HG03196 (cell line): Measurements from ENCODE around the gene IRF4.

Experiments
- ATAC-seq: cut with Tn5 transposase; IDR thresholded peaks from one replicate; pipeline ENCODE4 v1.9.1; 2021; ENCODE audit not compliant: unreplicated experiment

The IRF4 gene

GRCh38 chr6:391559-392440 lies at the start of gene IRF4:
Gene IRF4 (plus strand): TSS chr6:391752. CDS start chr6:393153, 1,401 bp downstream.
- peak; percentile 42 for ATAC-seq

- peak; percentile 44 for ATAC-seq
Measured at GRCh38 chr6:341914-342831, 49.4 kb upstream of the IRF4 start.

- no peak for ATAC-seq
Measured at GRCh38 chr6:342832-343179, 48.7 kb upstream of the IRF4 start.

- no peak for ATAC-seq
Measured at GRCh38 chr6:343226-343935, 48.2 kb upstream of the IRF4 start.

- ATAC-seq: no peak
Measured at GRCh38 chr6:343960-344815, 47.4 kb upstream of the IRF4 start.

DNA sequence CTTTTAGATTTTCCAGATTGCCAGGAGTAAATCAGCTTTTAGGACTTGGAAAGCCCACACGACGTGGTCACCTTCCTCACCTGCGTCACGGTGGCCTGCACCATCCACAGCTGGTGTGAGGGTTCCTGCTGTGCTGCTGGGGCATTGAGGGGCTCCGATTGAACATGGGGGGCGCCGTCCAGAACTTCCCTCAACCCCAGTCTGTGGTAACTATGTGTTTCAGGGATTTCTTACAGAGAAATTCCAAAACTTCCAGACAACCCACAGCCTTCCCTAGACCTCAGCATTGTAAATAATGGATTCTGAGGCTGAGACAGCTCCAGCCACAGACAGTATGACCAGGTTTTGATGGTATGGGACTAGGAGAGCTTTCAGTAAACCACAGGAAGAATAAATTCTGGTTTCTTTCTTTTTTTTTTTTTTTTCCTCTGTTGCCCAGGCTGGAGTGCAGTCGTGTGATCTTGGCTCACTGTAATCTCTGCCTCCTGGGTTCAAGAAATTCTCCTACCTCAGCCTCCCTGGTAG lies 46.7 kb upstream of the IRF4 start:
- no peak for ATAC-seq

DNA sequence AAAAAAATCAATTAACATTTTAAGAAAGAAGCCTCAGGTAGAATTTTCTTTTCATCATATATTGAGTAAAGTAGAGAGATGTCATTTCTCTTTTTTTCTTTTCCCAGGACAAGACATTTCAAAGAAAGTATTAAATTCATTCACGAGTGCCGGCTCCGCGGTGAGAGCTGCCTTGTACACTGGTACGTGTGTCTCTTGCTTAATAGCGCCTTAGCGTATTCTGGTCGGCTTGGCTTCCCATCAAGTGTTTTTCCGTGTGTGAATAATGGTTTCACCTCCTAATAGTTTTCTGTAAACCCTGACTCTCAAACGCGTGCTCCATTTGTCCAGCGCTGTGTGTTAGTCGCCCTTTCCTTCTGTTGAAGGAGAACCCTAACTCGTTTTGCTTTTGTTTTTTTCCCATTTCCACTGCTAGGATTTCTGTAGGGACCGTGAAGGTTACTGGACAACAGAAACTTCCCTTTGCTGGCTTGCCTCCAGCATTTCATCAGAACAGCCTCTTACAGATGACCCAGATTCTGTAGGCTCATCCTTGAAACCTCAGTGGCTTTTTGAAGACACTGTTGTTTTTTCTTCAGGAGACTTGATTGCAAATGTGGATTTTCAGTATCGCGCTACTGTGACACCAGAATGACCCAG lies 45.7 kb upstream of the IRF4 start:
- ATAC-seq: no peak

DNA sequence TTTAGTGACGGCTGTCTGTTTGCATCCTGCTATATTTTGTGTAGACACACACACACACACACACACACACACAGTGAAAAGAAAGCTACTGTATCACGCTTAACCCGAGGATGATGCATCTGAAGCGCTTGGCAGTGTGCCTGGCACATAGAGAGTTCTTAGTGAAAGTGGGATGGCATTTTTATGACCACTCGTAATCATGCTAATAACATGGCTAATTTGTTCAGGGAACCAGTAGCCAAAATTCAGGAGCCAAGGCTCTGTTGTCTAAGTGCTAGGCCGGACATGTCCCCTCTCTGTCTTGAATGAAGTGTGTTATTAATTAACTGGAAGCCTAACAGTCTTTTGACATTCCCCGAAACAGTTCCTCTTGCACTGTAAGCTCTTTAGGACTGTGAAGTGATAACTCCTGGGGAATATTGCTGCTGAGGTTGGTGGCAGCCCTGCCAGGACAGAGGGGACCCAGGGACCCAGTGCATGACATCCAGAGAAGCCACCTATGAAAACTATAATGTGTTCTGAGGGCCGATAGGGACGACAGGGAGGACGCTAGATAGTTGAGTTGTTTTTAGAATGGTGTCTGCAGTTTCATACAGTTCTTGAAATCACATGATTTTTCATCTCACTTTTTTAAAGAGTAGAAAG lies 45.0 kb upstream of the IRF4 start:
- ATAC-seq: no peak

DNA sequence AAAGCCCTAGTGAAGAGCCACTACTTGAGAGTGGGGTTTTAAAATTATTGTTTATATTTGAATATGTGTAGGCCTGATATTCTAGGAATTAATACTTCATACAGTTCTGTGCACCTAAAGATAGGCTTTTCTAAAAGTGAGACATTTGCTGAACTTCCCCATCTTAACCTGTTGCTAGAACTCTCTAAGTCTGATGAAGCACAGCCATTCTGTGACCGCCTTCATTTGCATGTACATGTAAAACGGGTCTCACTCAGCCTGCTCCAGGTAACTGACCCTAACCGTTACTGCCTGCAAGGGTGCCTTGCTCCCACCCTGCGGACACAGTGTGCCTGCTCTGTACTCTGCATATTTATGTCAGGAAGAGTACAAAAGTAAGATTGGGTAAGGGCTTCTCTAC lies 44.3 kb upstream of the IRF4 start:
- peak; percentile 72 for ATAC-seq

DNA sequence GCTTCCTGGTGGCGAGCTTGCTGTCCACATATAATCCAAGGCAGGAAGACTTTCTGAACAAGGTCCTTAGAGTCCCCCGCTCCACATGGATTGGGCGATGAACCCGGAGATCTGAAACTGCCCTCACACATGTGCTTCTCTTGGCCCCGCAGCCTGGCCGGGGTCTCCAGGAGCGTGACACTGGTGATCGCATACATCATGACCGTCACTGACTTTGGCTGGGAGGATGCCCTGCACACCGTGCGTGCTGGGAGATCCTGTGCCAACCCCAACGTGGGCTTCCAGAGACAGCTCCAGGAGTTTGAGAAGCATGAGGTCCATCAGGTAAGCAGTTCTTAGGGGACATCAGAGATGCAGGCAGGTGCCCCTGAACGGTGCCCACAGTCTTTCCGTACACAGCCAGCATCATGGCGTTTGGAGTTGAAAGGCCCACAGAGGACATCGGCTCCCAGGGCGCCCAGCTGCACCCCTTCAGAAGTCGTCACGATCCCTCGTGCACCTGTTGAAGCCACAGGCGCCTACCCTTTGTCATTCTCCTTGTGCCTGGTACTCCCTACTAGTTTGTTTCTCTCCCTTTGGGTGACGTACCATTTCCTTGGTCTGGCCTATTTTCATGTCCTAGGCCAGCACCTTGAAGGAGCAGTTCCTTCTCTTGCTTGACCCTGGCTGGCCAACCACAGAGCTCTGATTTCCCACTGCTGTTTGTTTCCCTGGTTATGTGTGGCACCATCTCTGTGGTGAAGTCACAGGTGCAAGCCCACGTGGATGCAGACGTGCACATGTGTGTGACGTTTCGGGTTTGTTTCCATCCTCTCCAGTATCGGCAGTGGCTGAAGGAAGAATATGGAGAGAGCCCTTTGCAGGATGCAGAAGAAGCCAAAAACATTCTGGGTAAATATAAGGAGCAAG lies 43.3 kb upstream of the IRF4 start:
- no peak for ATAC-seq

- no peak for ATAC-seq
Measured at GRCh38 chr6:348860-349396, 42.6 kb upstream of the IRF4 start.

DNA sequence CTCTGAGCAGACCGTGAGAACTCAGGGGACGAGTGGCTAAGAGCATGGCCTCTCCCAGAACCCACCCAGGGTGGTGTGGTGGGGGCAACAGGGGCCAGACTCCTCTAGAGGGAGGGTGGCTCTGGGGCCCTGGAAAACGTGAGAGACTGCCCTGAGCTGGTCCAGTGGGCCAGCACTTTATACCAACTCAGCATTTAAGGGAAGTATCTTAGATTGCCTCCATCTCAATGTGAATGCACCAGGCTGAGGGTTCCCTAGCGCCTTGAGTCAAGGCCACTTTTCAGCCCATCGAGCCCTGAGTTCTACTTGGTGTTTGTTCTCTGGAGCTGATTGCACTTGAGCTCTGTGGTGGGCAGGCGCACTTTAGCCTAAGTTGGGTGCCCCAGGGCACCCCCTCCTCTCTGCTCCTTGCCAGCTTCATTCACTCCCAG lies 42.0 kb upstream of the IRF4 start:
- ATAC-seq: no peak

DNA sequence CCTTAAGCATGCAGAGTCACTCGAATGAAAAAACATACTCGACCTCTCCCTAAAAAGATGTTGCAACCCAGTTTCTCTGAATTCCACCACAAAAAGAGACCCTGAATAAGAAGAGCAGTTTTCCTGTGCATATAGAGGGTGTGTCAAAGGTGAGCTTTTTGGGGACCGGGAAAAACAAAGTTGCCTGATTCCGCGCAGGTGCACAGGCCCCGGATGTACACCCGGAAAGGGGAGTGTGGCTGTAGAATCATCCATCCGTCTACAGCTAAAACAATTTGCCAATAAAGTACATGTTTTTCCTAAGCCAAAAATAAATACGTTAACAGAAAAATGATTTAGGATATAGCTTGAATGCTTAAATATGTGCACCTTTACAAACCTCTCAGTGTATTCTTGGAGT lies 41.2 kb upstream of the IRF4 start:
- no peak for ATAC-seq

- no peak for ATAC-seq
Measured at GRCh38 chr6:351011-351866, 40.3 kb upstream of the IRF4 start.

DNA sequence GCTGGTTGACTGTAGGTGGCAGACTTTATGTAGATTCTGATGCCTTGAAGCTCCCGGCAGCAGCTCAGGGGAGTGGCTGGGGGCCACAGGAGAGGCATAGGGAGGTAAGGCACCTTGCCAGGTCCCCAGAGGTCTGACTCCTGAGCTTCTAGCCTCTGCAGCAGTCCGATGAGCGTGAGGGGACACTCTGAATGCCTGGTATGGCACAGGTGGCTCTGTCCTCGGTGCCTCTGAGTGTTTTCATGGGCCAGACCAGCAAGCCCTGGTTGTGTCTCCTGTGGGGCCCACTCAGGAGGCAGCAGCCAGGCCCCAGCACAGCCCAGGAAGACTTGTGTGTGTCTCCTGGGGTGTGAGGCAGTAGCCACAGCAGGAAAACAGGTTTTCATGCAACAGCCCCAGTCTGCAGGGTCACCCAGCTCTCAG lies 39.7 kb upstream of the IRF4 start:
- no peak for ATAC-seq

DNA sequence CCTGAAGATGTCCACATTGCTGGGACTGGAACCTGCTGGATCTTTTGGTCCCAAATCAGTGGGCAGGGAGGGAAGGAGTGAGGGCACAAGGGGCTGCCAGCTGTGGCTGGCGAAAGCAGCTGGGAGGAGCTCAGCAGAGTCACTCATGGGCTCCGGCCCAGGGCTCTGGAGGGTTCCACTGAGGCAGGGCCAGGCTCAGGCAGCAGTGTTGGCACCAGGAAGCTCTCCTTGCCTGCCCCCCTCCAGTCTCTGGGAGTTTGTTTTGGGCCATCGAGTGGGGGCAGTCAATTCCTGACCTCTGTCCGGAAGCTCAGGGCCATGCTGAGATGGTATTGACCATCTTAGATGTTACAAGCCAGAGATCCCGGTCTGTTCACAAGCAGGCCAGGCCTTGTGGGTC lies 39.1 kb upstream of the IRF4 start:
- ATAC-seq: no peak

GRCh38 chr6:352896-353470 lies 38.6 kb upstream of the IRF4 start:
- ATAC-seq: no peak
